HUES64 (cell line): ENCODE results near the gene UGDH.

Experiments
- H3K27ac ChIP-seq: 2 replicates; pipeline ENCODE4 v1.7.0; 2013; ENCODE audit warnings: low read depth, low read length, inconsistent platforms
- H3K27me3 ChIP-seq: 2 replicates; pipeline ENCODE4 v1.6.1; 2013; ENCODE audit warnings: mild to moderate bottlenecking, low read length; ENCODE audit not compliant: insufficient read depth
- H3K36me3 ChIP-seq: 2 replicates; pipeline ENCODE4 v1.6.1; 2013; ENCODE audit warnings: mild to moderate bottlenecking, low read length; ENCODE audit not compliant: insufficient read depth
- H3K4me1 ChIP-seq: 2 replicates; pipeline ENCODE4 v1.6.1; 2013; ENCODE audit warnings: mild to moderate bottlenecking, low read length, moderate library complexity; ENCODE audit not compliant: insufficient read depth
- H3K4me3 ChIP-seq: 2 replicates; pipeline ENCODE4 v1.5.1; 2013; ENCODE audit warnings: mild to moderate bottlenecking, low read length, moderate library complexity
- H3K9ac ChIP-seq: 2 replicates; pipeline ENCODE4 v1.6.1; 2013; ENCODE audit warnings: mild to moderate bottlenecking, low read depth, low read length
- H3K9me3 ChIP-seq: 2 replicates; pipeline ENCODE4 v1.6.1; 2013; ENCODE audit warnings: low read depth, low read length; ENCODE audit not compliant: insufficient read depth
- WGBS: fragments of 150-250, 120-280 bp; methylation state at CpG from one replicate; pipeline ENCODE4 v1.1.7; 2013; ENCODE audit warnings: missing lambda C conversion rate; 5-methylcytosine and 5-hydroxymethylcytosine counted together

The UGDH gene

GRCh38 chr4:39450618-39451017, 76.6 kb downstream of the UGDH start:
- 83% methylated on average over 2 of the region's 2 CpGs for WGBS
- Histone ChIP-seq H3K36me3 (peaks cover 61% of the 10 kb centered on the region), H3K9me3 (no peaks in the 10 kb centered on the region), H3K4me1 (no peaks in the 10 kb centered on the region), H3K27me3 (no peaks in the 10 kb centered on the region), H3K9ac (no peak overlapping the region), H3K27ac (peak overlapping the region; percentile 47; the same call in 1 of the 2 replicates), H3K4me3 (no peak overlapping the region)
